GM21619 (cell line): ENCODE measurements around the gene RAB22A.

Experiments used
- ATAC-seq: cut with Tn5 transposase; IDR thresholded peaks from one replicate; pipeline ENCODE4 v1.9.1; 2021; ENCODE audit not compliant: unreplicated experiment

The RAB22A gene

DNA sequence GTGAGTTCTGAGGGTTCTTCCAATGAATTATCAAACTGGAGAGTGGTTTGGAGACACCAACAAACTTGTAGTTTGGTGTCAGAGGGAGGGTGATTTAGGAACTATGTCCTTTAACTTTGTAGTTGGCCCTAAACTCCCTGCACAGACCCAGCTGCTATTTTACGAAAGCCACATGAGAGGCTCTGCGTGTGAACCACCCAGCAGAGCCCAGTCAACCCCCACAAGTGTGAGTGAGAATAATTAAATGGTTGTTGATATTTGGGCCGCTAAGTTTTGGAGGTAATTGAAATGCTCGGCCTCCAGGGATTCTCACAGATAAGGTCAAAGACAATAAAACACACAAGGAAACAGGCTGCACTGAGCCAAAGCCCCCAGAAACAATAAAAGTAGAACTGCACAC lies 72.6 kb downstream of the RAB22A start:
- no peak for ATAC-seq

DNA sequence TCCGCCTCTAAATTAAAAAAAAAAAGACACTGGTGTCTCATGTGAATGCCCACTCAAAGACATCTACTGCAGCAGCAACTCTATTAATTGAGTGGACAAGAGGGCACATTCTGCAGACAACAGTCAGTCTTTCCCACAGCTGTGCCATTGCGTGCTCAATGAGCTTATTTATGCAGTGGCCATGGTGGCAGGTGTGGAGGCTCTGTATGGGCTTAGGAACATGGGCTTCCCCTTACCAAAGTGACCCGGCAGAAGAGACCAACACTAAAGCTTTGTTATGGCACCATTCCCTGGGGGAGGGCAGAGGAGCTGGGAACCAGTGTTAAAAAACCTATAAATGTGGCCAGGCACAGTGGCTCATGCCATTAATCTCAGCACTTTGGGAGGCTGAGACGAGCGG lies 75.3 kb downstream of the RAB22A start:
- ATAC-seq = no peak

DNA sequence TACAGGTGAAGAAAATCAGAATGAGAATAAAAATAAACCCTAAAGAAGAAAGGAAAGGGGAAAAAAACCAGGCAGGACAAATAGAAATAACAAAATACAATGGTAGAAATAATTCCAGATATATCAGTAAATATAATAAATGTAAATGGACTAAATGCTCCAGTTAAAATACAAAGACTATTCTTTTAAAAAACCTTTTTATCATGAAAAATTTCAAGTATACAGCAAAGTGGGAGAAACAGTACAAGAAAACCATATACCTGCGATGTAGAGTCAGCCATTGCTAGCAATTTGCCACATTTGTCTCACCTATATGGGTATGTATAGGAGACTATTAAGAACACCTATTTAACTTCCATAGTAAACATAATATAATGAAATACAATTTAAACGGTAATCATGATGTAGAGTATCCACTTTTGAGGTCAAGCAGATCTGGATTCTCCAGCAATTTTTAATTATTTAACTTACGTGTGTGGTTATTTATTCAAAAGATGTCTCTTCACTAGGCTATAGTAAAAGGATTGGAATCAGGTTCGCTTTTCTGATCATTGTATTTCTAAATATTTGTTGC lies 78.6 kb downstream of the RAB22A start:
- no peak for ATAC-seq

DNA sequence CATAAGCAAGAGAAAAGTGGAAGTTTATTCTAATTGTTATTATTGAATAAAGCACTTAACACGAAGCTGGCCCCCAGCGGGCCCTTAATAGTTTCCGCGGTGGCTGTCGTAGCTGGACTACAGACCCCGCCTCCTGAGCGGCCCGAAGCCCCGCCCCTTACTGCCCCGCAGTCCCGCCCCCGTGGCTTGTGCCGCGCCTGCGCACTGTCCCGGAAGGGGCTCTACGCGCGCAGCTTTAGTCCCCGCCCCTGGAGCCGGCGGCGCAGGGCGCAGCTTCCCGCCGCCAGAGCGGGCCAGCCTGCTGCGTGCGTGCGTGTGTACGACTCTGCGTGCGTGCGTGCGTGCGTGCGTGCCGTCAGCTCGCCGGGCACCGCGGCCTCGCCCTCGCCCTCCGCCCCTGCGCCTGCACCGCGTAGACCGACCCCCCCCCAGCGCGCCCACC lies 79.4 kb downstream of the RAB22A start, which contains the start of gene VAPB:
Gene VAPB, plus strand, starts transcription at position 348 of the 442 bp plus-strand sequence. CDS start 231 bp downstream, outside the sequence.
- ATAC-seq = peak; percentile 95

DNA sequence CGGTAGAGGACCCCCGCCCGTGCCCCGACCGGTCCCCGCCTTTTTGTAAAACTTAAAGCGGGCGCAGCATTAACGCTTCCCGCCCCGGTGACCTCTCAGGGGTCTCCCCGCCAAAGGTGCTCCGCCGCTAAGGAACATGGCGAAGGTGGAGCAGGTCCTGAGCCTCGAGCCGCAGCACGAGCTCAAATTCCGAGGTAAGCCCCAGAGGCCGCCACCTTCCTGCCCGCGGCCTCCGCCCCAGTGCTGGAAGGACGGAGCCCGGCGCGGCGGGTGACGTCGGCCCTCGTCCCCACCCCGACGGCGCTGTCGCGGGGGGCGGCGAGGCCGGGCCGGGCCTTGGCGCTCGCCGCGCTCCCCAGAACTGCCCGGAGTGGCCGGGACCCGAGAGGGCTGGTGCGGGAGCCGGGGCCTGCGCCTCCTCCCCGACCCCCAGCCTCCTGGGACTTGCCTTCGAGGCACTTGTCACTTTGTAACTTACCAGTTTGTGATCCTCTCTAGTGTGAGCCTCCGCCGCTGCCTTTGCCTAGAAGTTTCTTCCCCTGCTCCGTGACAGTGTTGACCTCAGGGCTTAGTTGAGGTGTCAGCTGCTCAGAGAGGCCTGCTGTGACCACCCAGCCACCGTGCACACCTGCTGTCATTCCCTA lies 79.9 kb downstream of the RAB22A start:
- ATAC-seq = peak; percentile 19

DNA sequence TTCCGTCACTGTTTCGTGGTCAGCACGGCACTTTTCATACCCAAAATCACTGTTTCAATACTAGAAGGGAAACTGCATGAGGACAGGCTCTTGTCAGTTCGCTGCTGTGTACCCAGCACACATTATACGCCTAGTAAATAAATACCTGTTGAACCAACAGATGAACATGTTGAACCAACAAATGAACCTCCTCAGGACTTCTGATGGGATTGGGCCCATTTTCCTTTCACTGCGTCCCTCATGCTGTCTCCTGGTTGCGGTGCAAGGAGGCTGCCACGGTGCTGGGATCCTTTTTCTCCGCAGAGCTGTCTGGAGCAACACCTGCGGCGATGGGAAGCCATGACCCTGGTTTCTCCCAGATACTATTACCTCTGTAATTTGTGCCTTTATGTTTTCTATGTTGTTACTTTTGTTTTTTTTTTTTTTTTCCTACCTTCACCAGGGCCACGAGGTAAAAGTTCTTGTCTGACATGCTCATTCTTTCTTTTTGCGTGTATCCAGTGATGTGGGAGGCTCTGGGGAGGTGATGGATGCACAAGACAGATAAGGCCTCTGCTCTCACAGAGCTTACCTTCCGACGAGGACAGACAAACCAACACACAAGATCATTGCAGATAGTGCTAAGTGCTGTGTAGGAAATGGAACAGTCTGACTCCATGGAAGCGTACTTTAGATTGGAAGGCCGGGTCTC lies 80.6 kb downstream of the RAB22A start:
- no peak for ATAC-seq

DNA sequence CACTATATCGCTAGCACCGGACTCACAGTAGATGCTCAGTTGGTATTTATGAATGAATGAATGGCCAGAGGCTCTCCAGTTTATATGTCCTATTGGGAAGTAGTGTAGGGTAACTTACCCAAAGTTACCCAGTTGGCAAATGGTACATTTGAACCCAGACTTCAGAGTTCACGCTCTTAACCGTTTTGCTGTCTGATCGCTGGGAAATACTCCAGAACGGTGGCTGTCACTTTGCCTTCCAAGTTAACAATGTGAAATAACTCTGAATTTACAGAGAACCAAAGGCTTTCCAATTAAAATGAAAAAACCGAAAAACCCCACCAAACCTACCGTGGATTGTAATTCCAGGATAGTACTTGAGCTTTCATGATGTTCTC lies 81.1 kb downstream of the RAB22A start:
- no peak for ATAC-seq

DNA sequence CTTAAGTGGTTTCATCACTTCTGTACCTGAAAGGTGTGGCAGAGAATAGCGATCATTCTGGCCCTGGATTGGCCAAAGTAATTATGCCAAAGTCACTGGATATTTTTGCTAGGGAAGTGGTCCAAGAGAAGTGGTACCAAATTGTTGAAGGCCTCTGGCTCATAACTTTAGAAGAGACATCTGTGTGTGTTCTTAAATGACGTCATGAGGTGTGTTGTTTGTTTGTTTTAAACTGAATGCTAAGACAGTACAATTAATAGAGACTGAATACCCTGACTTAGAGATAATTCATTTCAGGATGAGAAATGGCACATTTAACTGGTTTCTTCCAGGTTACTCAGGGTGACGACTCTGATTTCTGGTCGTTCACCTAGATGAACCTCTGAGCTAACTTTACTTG lies 82.8 kb downstream of the RAB22A start:
- no peak for ATAC-seq

DNA sequence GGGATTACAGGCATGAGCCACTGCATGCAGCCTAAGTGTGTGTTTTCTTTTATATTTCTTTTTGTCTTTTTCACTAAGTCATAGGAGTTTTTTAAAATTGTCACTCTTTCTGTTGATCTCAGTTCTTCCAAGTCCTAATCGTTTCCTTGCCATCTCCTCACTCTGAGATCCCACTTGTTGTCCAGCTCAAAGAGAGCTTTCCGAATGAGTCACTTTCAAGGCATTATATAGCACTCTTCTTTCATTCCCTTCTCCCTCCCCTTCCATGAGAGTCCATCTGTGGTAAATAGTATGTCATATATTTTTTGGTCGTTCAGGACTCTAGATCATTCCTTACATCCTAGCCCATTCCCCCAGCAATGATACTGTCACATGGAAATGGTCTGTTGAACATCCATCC lies 83.8 kb downstream of the RAB22A start:
- ATAC-seq = no peak

DNA sequence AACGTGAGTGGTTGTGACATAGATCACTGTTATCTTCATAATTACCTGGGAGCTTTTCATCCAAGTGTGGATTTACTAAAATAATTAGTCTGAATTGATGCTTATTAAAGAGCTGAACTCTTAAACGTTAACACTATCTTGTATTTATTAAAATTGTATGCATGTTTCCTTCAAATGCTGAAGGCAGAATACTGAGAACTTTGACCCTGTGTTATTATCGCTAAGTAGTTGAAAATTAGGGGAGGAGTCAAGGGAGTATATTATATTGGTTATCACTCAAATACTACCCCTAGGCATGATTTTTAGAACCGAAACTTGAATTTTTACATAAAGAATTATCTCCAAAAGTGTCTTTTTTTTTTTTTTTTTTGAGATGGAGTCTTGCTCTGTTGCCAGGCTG lies 85.3 kb downstream of the RAB22A start:
- no peak for ATAC-seq

DNA sequence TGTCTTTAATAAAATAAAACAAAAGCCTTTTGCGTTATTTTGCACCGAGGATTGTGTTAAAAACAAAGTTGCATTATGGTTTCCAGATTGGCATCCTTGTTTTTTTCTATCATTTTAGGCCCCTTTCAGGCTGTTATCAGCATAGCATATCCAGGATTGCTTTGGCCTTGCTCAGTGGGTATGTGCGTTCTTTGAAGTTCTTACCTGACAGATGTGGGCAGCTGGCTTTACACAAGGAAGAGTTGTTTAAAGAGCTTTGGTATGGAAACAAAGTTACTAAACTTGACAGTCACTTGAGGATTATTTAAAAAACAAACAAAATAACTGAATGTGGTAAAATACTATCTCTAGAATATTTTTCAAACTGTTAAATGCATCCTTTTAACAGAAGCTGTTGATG lies 86.1 kb downstream of the RAB22A start:
- ATAC-seq = no peak

DNA sequence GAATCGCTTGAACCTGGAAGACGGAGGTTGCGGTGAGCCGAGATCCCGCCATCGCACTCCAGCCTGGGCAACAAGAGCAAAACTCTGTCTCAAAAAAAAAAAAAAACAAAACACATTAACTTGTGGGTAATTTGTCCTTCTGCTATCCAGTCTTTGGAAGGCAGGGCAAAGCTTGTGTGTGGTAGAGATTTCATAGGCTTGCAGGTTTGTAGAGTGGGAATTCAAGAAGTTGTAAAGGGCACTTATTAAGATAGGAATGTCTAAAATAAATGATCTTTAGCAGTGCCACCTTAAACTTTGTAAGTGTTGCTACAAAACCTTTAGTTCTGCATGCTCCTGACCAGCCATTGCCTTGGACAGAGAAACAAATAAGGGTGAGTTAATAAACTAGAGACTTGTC lies 87.9 kb downstream of the RAB22A start:
- no peak for ATAC-seq

DNA sequence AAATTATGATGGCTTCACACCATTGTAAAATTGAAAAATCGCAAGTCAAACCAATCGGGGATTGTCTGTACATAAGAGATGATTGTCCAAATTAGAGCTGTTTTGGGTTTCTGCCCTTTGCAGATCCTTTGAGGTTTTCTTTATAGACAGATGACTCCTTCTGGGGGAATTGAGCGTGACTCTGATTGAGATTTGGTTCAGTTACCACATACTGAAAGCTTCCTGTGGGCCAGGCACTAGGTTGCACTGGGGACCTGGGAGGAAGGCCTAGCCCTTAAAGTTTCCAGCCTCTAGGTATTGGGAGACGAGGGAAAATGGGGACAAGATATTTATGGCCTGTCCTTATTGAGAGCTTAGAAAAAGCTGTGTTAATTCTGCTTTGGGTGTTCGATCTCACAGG lies 88.7 kb downstream of the RAB22A start:
- no peak for ATAC-seq

DNA sequence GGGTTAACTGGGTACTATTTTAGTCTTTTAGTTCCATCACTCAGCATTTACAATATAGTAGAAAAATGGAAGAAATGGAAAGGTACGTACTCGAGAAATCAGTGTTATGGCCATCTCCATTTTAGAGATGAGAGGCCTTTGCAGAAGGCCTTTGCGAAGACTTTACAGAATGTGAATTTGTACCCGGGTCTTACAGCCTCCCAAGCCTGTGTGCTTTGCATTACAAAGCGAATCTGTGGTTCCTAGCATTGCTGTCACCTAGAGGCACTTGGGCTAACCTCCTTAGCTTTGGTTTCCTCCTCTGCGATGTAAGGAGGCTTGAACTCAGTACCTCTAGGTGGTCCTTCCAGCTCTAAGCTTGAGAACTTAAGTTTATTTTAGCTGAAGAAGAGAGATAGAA lies 90.4 kb downstream of the RAB22A start:
- no peak for ATAC-seq

DNA sequence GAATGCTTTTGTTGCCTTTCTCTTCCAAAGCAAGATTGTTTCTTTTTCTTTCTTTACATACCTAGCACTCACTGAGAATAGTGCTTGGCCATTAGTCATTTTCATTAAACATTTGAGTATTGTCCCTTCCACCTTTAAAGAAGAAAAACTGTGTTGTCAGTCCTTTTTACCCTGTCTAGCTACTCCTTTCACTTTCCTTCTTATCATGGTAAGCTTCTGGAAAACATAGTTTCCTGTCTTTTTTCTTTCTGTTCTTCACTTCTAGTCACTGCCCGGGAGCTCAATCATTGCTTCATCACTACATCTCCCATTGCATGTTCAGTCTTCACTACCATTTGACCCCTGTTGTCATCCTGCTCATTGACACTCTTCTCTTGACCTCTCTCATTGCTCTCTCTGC lies 91.6 kb downstream of the RAB22A start:
- no peak for ATAC-seq

DNA sequence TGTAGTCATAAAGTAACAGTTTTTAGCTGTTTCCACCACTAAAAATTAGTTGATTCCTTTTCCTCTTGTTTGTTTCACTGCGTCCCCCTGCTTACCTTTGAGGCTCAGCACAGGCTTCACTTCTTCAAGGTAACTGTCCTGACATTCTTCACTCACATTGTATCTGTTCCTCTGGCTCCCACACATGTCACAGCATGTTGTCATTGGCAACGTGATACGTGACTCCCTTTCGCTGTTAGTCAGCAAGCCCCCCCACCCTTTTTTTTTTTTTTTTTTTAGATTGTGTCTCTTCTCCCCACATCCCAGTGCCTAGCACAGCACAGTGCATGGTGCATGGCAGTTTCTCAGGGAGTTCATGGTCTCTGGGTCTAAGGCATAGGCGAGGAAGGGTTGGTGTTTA lies 92.8 kb downstream of the RAB22A start:
- ATAC-seq = no peak

DNA sequence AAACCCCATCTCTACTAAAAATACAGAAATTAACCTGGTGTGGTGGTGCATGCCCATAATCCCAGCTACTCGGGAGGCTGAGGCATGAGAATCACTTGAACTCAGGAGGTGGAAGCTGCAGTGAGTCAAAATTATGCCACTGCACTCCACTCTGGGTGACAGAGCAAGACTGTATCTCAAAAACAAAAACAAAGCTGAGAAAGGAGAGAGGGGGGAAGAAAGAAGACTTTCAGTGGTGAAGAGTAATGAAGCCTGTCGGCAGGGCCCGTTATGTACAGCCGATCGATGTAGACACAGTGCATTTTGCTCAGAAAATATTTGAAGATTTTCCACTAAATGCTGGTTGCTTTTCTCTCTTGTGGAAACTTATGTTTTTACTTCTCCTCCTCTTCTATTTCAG lies 93.3 kb downstream of the RAB22A start:
- ATAC-seq = peak; percentile 76

DNA sequence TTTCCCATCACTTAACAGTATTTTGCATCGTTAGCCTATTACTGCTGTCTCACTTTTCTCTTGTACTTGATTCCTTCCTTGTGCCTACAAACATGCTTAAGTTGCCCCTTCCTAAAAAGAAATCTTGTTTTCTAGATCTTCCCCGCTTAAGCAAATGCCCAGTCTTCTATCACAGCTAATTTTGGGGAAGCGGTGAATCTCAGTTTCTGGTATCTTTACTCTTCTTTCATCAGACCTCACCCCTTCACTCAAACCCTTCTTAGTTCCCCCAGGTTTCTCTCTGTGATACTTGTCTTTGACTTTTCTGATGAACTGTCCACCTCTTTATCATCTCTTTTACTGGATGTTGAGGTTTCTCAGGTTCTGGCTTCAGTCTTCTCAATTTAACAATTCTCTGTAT lies 93.8 kb downstream of the RAB22A start:
- ATAC-seq = peak; percentile 17

DNA sequence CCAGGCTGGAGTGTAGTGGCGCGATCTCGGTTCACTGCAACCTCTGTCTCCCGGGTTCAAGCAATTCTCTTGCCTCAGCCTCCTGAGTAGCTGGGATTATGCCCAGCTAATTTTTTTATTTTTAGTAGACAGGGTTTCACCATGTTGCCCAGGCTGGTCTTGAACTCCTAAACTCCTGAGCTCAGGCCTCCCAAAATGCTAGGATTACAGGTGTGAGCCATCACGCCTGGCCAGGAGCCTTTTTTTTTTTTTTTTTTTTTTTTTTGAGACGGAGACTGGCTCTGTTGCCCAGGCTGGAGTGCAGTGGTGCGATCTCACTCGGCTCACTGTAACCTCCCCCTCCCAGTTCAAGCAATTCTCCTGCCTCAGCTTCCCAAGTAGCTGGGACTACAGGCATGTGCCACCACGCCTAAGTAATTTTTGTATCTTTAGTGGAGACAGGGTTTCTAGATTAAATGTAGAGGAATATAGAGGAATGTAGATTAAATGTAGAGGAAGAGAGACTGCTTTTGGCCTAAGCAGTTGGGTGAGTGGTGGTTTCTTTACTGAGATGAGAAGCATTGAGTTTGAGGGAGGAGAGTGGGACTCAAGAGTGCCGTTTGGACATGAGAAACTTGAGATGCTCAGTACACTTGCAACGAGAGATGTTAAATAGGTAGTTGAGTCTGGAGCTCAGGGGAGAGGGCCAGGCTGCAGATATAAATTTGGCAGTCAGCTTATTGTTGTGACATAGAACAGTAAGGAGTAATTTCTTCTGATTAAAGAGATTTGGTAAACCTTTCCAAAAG lies 96.2 kb downstream of the RAB22A start:
- ATAC-seq = no peak

DNA sequence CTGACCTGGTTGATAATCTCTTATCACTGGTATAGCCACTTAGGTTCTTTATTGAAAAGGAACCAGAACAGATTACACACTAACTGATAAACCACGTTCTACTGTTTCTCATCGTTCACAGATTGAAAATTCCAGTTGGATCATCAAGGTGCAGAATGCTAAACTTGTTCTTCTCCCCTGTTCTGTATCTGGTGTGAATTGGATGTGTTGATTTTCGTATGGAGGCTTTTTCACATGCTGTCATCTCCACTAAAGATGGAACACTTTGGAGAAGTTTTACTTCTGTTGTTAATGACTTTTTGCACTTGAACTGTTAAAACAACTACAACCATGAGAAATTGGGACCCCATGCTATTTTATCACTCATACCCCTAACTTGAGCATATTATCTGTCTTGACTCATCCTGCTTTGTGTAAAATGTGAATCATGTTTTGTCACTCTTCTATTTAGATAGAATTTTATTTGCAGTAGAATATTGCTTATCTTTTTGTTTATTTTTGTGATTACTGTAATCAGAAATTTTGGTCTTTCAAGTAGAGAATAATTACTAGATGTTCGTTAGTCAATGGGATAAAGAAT lies 97.0 kb downstream of the RAB22A start:
- no peak for ATAC-seq

DNA sequence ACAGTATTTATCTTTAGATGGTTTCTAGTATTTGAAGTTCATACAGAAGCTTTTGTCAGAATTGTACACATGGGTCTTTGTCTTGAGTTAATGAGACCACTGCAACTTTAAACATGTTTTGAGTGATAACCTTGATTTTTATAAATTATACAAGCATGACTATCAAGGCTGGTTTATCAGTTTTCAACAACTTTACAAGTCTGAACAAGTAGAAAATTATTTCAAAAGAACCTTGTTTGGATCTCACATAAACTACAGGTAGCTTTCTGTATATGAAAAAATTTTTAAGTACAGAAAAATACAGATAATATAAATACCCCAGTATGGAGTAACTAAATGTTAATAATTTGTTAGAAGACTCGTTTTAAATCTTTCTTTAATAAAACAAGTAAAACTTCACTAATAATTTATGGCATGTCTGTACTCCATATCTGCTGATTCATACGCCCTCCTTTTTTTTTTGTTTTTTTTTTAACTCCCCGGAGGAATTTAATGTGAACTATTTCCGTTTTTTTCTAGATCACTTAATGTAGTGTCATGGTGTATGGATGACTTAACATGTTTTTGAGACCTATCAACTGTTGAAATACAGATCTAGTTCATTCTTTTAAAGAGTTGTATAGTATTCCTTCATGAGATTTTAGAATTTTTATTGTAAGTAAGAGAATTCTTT lies 97.8 kb downstream of the RAB22A start:
- ATAC-seq = no peak
